Measurements from ENCODE around the gene SPTBN1. TPM values are rescaled to one million over a fixed set of nuclear protein-coding genes. Genes with fewer than 3 reads are reported as not detected.

SPTBN1 gene
- total RNA-seq, 4 donors from 2014 or later, result 65.0 to 217 (median 85.3) TPM

- intact Hi-C loops (cut with DNase I), result no loop called here
- no peak overlapping the region for H3K4me3 ChIP-seq
- no peak for TF ChIP-seq CTCF (IDR thresholded peaks at IDR 0.05)
- no peak for TF ChIP-seq POLR2A (IDR thresholded peaks at IDR 0.05)
- peaks cover 0 to 8% (median 0%) of the 10 kb centered on the region in 3 donors for H3K9me3 ChIP-seq
- no peak for DNase-seq
- H3K27me3 ChIP-seq, result no peaks in the 10 kb centered on the region
- H3K36me3 ChIP-seq, result no peaks in the 10 kb centered on the region
- H3K4me1 ChIP-seq, result peaks cover 0 to 28% (median 8%) of the 10 kb centered on the region in 3 donors
- H3K27ac ChIP-seq, result no peak overlapping the region
- WGBS, 2 donors, result 66 to 73% methylated on average over 2 of the region's 2 CpGs
Observed at GRCh38 chr2:54476852-54477251, 20.7 kb downstream of the SPTBN1 start.

- 91 to 100% methylated on average over 2 to 4 of the region's 4 CpGs for WGBS, 2 donors
- intact Hi-C loops (cut with DNase I), result no loop called here
- H3K9me3 ChIP-seq, result peaks cover 0 to 8% (median 0%) of the 10 kb centered on the region in 3 donors
- no peak overlapping the region for H3K27ac ChIP-seq
- no peak overlapping the region for H3K4me3 ChIP-seq
- no peaks in the 10 kb centered on the region for H3K27me3 ChIP-seq
- H3K4me1 ChIP-seq, result peaks cover 0 to 39% (median 14%) of the 10 kb centered on the region in 3 donors
- TF ChIP-seq CTCF (IDR thresholded peaks at IDR 0.05), result no peak
- no peak for TF ChIP-seq POLR2A (IDR thresholded peaks at IDR 0.05)
- DNase-seq, result no peak
- no peaks in the 10 kb centered on the region for H3K36me3 ChIP-seq
Observed at GRCh38 chr2:54477896-54478295, 21.8 kb downstream of the SPTBN1 start.

- WGBS, 2 donors, result 89 to 94% methylated on average over 1 of the region's 1 CpG
- peaks cover 0 to 46% (median 20%) of the 10 kb centered on the region in 3 donors for H3K4me1 ChIP-seq
- no peak overlapping the region for H3K4me3 ChIP-seq
- peak overlapping the region in 1 of 4 donors; percentile 26 for H3K27ac ChIP-seq
- no peak for DNase-seq
- H3K27me3 ChIP-seq, result no peaks in the 10 kb centered on the region
- H3K36me3 ChIP-seq, result no peaks in the 10 kb centered on the region
- no peak for TF ChIP-seq CTCF (IDR thresholded peaks at IDR 0.05)
- intact Hi-C loops (cut with DNase I), result no loop called here
- H3K9me3 ChIP-seq, result peaks cover 0 to 8% (median 0%) of the 10 kb centered on the region in 3 donors
Observed at GRCh38 chr2:54478899-54479298, 22.8 kb downstream of the SPTBN1 start.

GRCh38 chr2:54479424-54479823, 23.3 kb downstream of the SPTBN1 start:
- Histone ChIP-seq H3K27me3 (no peaks in the 10 kb centered on the region), H3K4me3 (no peak overlapping the region), H3K4me1 (peaks cover 0 to 48% (median 25%) of the 10 kb centered on the region in 3 donors), H3K36me3 (no peaks in the 10 kb centered on the region), H3K27ac (peak overlapping the region in 1 of 4 donors; percentile 26), H3K9me3 (peaks cover 0 to 8% (median 0%) of the 10 kb centered on the region in 3 donors)
- intact Hi-C loops (cut with DNase I), result no loop called here
- DNase-seq, result no peak
- 74 to 80% methylated on average over 2 of the region's 2 CpGs for WGBS, 2 donors
- TF ChIP-seq CTCF (IDR thresholded peaks at IDR 0.05) (no peak), POLR2A (IDR thresholded peaks at IDR 0.05) (no peak)

GRCh38 chr2:54480025-54480424, 23.9 kb downstream of the SPTBN1 start:
- H3K4me3 ChIP-seq, result no peak overlapping the region
- TF ChIP-seq CTCF (IDR thresholded peaks at IDR 0.05) (no peak), POLR2A (IDR thresholded peaks at IDR 0.05) (no peak)
- H3K27ac ChIP-seq, result no peak overlapping the region
- H3K36me3 ChIP-seq, result no peaks in the 10 kb centered on the region
- H3K4me1 ChIP-seq, result peaks cover 0 to 53% (median 22%) of the 10 kb centered on the region in 3 donors
- intact Hi-C loops (cut with DNase I), result no loop called here
- no peaks in the 10 kb centered on the region for H3K27me3 ChIP-seq
- WGBS, 2 donors, result 68 to 91% methylated on average over 2 of the region's 2 CpGs
- peaks cover 0 to 8% (median 0%) of the 10 kb centered on the region in 3 donors for H3K9me3 ChIP-seq
- no peak for DNase-seq
